Lower lobe of right lung (tissue), 2 donors: ENCODE data around the gene HIGD2B. TPM values are rescaled to one million over a fixed set of nuclear protein-coding genes. Genes with fewer than 3 reads are reported as not detected.
"Not testable (repeated sequence)": the region's sequence is repeated elsewhere in the genome, so short reads cannot be mapped to it uniquely, and the experiment has no call there.

ENCODE experiments used
- ATAC-seq, 2 donors: fragments of 200-7000 bp; cut with Tn5 transposase; one replicate each; pipeline ENCODE4 v1.9.1; 2020 to 2022; ENCODE audit warnings: mild to moderate bottlenecking in 2 of 2, moderate library complexity in 2 of 2
- DNase-seq: peaks from one replicate; pipeline ENCODE4 v3.0.0-alpha.2; 2020
- H3K27ac ChIP-seq: fragments of 200-600 bp; one replicate; pipeline ENCODE4 v1.8.0; 2022
- H3K27me3 ChIP-seq: fragments of 200-600 bp; one replicate; pipeline ENCODE4 v1.8.0; 2022; ENCODE audit warnings: low read depth
- H3K36me3 ChIP-seq: fragments of 200-600 bp; one replicate; pipeline ENCODE4 v1.8.0; 2022; ENCODE audit warnings: mild to moderate bottlenecking
- H3K4me1 ChIP-seq: fragments of 200-600 bp; one replicate; pipeline ENCODE4 v1.8.0; 2022
- H3K4me3 ChIP-seq: fragments of 200-600 bp; one replicate; pipeline ENCODE4 v1.8.0; 2022; ENCODE audit warnings: mild to moderate bottlenecking
- H3K9me3 ChIP-seq: fragments of 200-600 bp; one replicate; pipeline ENCODE4 v1.8.0; 2022
- intact Hi-C: fragments of 100-400 bp; cut with DNase I; formaldehyde crosslinking; loops from one replicate; pipeline ENCODE4 v1.11.0; 2022
- total RNA-seq: library from RNA; stranded (reverse); fragmentation: NEBNext Ultra II Directional; extraction: Animal tissue kit (Norgen Biotek cat#: 25700); gene quantifications from one replicate; pipeline ENCODE4 v1.2.1, GENCODE V29; 2021
- donor health status: DM: no; HTN: yes; CAD: no; lungs with severe emphysema.

Gene HIGD2B
- total RNA-seq, 1 donor from 2014 or later: not detected

DNA sequence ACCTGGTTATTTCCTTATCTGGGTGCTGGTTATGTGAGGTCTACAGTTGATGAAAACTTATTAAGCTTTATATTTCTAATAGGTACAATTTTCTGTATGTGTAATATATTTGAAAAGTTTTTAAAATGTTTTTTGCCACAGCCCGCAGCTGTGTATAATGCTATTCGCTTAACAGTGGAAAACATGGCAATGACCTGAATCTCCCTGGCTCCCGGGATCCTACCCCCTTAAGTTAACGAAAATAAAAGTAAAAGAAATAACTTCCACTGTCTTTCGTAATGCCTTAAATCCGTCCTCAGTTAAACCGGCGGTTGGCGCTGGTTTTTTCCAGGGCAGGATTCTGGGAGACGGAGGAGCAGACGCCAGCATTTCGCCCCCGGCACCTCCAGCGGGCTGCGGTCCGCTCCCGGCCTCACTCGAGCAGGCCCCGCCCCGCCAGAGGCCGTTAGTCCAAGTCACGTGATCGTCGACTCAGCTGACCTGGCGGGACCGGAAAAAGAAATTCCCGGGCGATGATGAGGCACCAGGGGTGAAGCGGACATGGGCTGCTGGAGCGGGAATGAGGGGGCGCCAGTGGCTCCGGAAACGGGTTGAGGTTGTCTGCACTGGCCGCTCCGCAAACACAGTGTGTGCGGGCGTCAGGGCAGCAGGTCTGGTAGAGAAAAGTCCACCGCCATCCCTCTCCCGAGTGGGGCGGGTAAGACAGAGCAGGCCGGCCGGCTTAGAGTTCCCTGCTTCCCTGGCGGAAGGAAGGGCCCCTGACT, 49.3 kb downstream of the HIGD2B start:
- H3K9me3 ChIP-seq, H3K4me1 ChIP-seq, H3K36me3 ChIP-seq, intact Hi-C loops, H3K27me3 ChIP-seq: not testable (repeated sequence)
- H3K27ac ChIP-seq: peak overlapping the region; percentile 31
- DNase-seq (peak; percentile 84), ATAC-seq (peak; percentile 88 to 94)
- H3K4me3 ChIP-seq: peak overlapping the region; percentile 44

DNA sequence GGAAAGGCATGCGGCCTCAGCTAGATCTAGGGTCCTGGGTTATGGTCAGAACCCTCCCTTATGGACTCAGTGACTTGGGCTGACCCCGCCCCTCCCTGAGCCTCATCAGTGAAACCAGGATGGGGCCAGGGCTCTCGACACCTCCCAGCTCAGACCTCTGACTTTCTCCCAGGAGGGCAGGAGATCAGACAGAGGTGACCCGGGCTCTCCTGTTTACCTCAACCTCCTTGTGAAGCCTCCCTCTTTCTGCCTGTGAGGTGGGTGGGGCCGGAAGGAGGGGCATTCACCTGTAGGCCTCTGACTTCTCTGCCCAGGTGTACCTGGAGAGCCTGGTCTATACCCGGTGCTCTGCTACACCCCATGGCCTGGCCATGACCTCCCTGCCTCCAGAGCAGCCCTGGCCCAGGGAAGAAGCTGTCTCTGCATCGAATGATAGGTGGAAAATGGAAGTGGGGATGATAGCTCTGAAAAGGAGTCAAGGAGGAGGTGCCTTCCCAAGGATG, 56.9 kb downstream of the HIGD2B start:
- H3K9me3 ChIP-seq, intact Hi-C loops, H3K27ac ChIP-seq, H3K4me1 ChIP-seq, H3K36me3 ChIP-seq, ATAC-seq, H3K27me3 ChIP-seq, H3K4me3 ChIP-seq, DNase-seq: not testable (repeated sequence)

DNA sequence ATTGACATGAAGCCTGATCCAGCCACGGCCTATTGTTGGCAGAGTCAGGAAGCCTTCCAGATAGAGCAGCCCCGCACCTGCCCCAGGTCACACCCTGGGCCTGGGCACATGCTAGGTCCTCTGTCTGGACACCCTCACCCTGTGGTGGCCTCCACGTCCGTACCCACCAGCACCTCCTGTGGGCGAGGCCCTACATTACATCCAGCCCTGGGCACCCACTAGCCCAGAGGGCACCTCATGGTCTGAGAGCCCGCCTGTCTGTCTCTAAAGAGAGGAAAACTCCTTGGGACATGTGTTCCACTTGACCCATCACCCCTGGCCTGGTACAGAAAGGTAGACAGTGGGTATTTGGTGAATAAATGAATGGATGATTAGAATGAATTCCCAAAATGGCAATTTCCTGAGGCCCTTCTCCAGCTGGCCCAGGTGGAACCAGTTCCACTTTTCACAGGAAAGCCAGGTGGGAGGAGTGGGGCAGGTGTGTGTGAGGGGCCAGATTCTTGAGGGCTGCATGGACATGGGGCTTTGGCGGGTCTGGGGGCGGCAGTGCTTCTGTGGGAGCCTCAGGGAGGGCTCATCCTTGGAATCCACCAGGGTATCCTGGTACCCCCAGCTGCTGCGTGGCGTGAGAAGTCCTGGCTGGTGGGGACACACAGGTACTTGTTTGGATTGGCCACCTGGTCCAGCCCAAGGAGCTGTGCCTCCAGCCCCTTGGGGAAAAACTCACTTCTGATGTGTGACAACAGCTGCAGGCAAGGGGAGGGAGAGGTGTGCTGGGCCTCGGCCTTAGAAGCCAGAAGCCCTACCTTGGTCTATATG, 57.5 kb downstream of the HIGD2B start:
- intact Hi-C loops: not testable (repeated sequence)

GRCh38 chr15:72626153-72626552, 59.8 kb downstream of the HIGD2B start:
- H3K4me1 ChIP-seq, H3K27me3 ChIP-seq, DNase-seq, H3K9me3 ChIP-seq, H3K4me3 ChIP-seq, H3K27ac ChIP-seq, intact Hi-C loops, ATAC-seq, H3K36me3 ChIP-seq: not testable (repeated sequence)

More for the DNA sequence above, 57.5 kb downstream of the HIGD2B start:
- not testable (repeated sequence) for H3K4me3 ChIP-seq, H3K9me3 ChIP-seq, H3K27ac ChIP-seq, H3K27me3 ChIP-seq, H3K4me1 ChIP-seq, H3K36me3 ChIP-seq, DNase-seq, ATAC-seq

Other genes with a start within 250 kb of the HIGD2B start
- 149 TPM for gene ARIH1, start 211.9 kb downstream of the HIGD2B start, total RNA-seq
- not detected for gene GOLGA6B, start 31.5 kb downstream of the HIGD2B start, total RNA-seq
- gene BBS4, start within 50 bp of the HIGD2B start, total RNA-seq: 18.5 TPM
- gene ADPGK, start 97.6 kb upstream of the HIGD2B start, total RNA-seq: 87.1 TPM